Fibroblast of lung (primary cell): ENCODE results near the gene PXDN.

Experiments used
- EZH2 ChIP-seq: IDR thresholded peaks from 2 replicates; pipeline ENCODE4 v1.5.1; 2012; ENCODE audit warnings: low read length, control low read depth, mild to moderate bottlenecking; ENCODE audit errors: missing control alignments
- TF ChIP-seq, protein P1 (sequence below), 2 donors: IDR thresholded peaks in 1 of 2; conservative IDR thresholded peaks in 1 of 2; 1 replicate in 1 of 2; 2 replicates in 1 of 2; pipeline ENCODE4 v1.5.1; 2011 to 2012; ENCODE audit warnings: low read length in 2 of 2, control low read depth in 1 of 2, inconsistent platforms in 1 of 2, low read depth in 1 of 2, mild to moderate bottlenecking in 1 of 2

DNA sequence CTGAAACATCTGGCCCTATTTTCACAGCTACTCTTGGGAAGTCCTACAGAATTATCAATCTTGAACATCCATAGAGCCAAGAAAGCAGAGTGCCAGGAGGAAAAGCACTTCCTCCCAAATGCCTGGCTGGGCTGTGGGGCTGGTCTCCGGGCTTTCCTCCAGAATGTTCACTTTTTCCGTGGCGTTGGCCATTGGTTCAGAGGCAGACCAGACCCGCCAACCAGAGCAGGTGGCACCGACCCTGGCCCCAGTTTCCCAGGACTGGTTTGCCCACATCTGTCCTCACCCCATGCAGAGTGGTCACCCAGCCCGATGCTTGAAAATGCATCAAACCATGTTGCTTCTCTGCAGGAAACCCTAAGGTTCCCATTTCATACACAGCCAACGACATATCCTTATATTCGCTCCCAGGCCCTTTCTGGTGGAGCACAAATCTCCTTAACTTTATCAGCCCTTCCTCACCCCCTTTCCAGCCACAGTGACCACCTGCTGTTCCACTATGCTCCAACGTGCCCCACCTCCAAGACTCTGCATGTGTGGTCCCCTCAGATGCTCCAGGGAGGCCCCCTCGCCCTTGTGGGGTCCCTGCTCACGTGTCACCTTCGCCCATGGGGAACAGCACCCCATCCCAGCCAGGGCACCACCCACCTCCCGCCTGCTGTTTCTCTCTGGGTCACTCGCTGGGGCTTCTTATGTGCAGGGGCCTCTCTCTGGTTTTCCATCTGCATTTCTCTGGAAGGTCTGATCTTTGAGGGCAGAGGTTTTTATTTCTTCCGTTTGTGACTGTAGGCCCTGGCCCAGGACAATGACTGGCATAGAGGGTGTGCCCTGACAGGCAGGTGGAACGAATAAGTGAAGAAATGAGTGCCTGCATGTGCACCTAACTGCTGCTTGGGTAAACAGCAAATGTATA lies 92.9 kb downstream of the PXDN start:
- TF ChIP-seq, protein P1, sequence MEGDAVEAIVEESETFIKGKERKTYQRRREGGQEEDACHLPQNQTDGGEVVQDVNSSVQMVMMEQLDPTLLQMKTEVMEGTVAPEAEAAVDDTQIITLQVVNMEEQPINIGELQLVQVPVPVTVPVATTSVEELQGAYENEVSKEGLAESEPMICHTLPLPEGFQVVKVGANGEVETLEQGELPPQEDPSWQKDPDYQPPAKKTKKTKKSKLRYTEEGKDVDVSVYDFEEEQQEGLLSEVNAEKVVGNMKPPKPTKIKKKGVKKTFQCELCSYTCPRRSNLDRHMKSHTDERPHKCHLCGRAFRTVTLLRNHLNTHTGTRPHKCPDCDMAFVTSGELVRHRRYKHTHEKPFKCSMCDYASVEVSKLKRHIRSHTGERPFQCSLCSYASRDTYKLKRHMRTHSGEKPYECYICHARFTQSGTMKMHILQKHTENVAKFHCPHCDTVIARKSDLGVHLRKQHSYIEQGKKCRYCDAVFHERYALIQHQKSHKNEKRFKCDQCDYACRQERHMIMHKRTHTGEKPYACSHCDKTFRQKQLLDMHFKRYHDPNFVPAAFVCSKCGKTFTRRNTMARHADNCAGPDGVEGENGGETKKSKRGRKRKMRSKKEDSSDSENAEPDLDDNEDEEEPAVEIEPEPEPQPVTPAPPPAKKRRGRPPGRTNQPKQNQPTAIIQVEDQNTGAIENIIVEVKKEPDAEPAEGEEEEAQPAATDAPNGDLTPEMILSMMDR (conservative IDR thresholded peaks at IDR 0.05 in 1 of 2, IDR thresholded peaks at IDR 0.05 in 1 of 2; ENCODE audit: low read depth in 1 of 2, low read length in 2 of 2), result no peak
- no peak for TF ChIP-seq EZH2
